K562 (cell line): ENCODE measurements around the gene MAK.

Experiments used
- CBX1 ChIP-seq: sonication (generic); IDR thresholded peaks from 2 replicates; pipeline ENCODE4 v1.6.1; 2016; ENCODE audit warnings: antibody characterized with exemption, low read depth, mild to moderate bottlenecking
- E2F4 ChIP-seq: sonication (generic); formaldehyde crosslinking; IDR thresholded peaks from 2 replicates; pipeline ENCODE4 v1.8.0; 2022; ENCODE audit warnings: mild to moderate bottlenecking, low read depth, missing genetic modification reagents
- PRMT5 ChIP-seq: sonication (generic); formaldehyde crosslinking; IDR thresholded peaks from 2 replicates; pipeline ENCODE4 v1.5.0; 2020; ENCODE audit warnings: missing genetic modification reagents
- USF2 ChIP-seq: sonication (generic); formaldehyde crosslinking; IDR thresholded peaks from 2 replicates; pipeline ENCODE4 v1.5.0; 2020; ENCODE audit warnings: missing genetic modification reagents
- ZNF766 ChIP-seq: fragments of 200-800 bp; sonication (Bioruptor generic); conservative IDR thresholded peaks from 2 replicates; pipeline ENCODE4 v1.6.1; 2016; ENCODE audit warnings: missing genetic modification characterization, missing compliant biosample characterization

- no peak for TF ChIP-seq CBX1
- no peak for TF ChIP-seq E2F4 (CRISPR knock-in tag)
- TF ChIP-seq ZNF766 (CRISPR knock-in tag): no peak
- TF ChIP-seq USF2 (CRISPR knock-in tag): no peak
- no peak for TF ChIP-seq PRMT5 (CRISPR knock-in tag)
Observed at GRCh38 chr6:10808376-10808775, 30.0 kb downstream of the MAK start.
